ENCODE results near the gene RAB14. TPM values are rescaled to one million over a fixed set of nuclear protein-coding genes. Genes with fewer than 3 reads are reported as not detected.

RAB14 gene
- total RNA-seq, 1 donor from 2014 or later, result 54.9 TPM

- H3K27ac Mint-ChIP-seq, result no peak overlapping the region
- H3K4me3 Mint-ChIP-seq, result no peak overlapping the region
- H3K9me3 Mint-ChIP-seq, result no peaks in the 10 kb centered on the region
- no peaks in the 10 kb centered on the region for H3K4me1 Mint-ChIP-seq
- H3K36me3 Mint-ChIP-seq, result no peaks in the 10 kb centered on the region
- no peak for DNase-seq (ENCODE audit: low spot score in 2 of 2, unreplicated experiment in 2 of 2)
- TF ChIP-seq CTCF (IDR thresholded peaks at IDR 0.05; ENCODE audit: unreplicated experiment), result no peak
- H3K27me3 Mint-ChIP-seq (ENCODE audit: low read depth), result peaks cover 1% of the 10 kb centered on the region
These were observed 8.9 kb upstream of the RAB14 start for GRCh38 chr9:121210536-121210935.

GRCh38 chr9:121207371-121207940 is 5.8 kb upstream of the RAB14 start:
- H3K36me3 Mint-ChIP-seq, result no peaks in the 10 kb centered on the region
- no peak overlapping the region for H3K4me3 Mint-ChIP-seq
- no peaks in the 10 kb centered on the region for H3K9me3 Mint-ChIP-seq
- H3K4me1 Mint-ChIP-seq, result peaks cover under 1% of the 10 kb centered on the region
- no peak overlapping the region for H3K27ac Mint-ChIP-seq
- peaks cover 1% of the 10 kb centered on the region for H3K27me3 Mint-ChIP-seq (ENCODE audit: low read depth)
- no peak for TF ChIP-seq CTCF (IDR thresholded peaks at IDR 0.05; ENCODE audit: unreplicated experiment)
- no peak for DNase-seq (ENCODE audit: low spot score in 2 of 2, unreplicated experiment in 2 of 2)

- no peak for TF ChIP-seq CTCF (IDR thresholded peaks at IDR 0.05; ENCODE audit: unreplicated experiment)
- H3K36me3 Mint-ChIP-seq, result no peaks in the 10 kb centered on the region
- H3K27ac Mint-ChIP-seq, result no peak overlapping the region
- no peak overlapping the region for H3K4me3 Mint-ChIP-seq
- H3K27me3 Mint-ChIP-seq (ENCODE audit: low read depth), result peaks cover 1% of the 10 kb centered on the region
- no peak for DNase-seq (ENCODE audit: low spot score in 2 of 2, unreplicated experiment in 2 of 2)
- no peaks in the 10 kb centered on the region for H3K9me3 Mint-ChIP-seq
- H3K4me1 Mint-ChIP-seq, result peaks cover 7% of the 10 kb centered on the region
These were observed 5.1 kb upstream of the RAB14 start for GRCh38 chr9:121206516-121207370.

- Mint-ChIP-seq H3K4me3 (no peak overlapping the region), H3K36me3 (no peaks in the 10 kb centered on the region), H3K27me3 (ENCODE audit: low read depth) (peaks cover 1% of the 10 kb centered on the region), H3K27ac (no peak overlapping the region), H3K9me3 (no peaks in the 10 kb centered on the region), H3K4me1 (peaks cover 18% of the 10 kb centered on the region)
- DNase-seq (ENCODE audit: low spot score in 2 of 2, unreplicated experiment in 2 of 2), result no peak
- no peak for TF ChIP-seq CTCF (IDR thresholded peaks at IDR 0.05; ENCODE audit: unreplicated experiment)
These were observed 2.9 kb upstream of the RAB14 start for GRCh38 chr9:121204611-121205010.

GRCh38 chr9:121204121-121204520 is 2.5 kb upstream of the RAB14 start:
- no peak for TF ChIP-seq CTCF (IDR thresholded peaks at IDR 0.05; ENCODE audit: unreplicated experiment)
- Mint-ChIP-seq H3K4me1 (peaks cover 23% of the 10 kb centered on the region), H3K36me3 (no peaks in the 10 kb centered on the region), H3K9me3 (no peaks in the 10 kb centered on the region), H3K4me3 (no peak overlapping the region), H3K27ac (no peak overlapping the region), H3K27me3 (ENCODE audit: low read depth) (peaks cover 1% of the 10 kb centered on the region)
- no peak for DNase-seq (ENCODE audit: low spot score in 2 of 2, unreplicated experiment in 2 of 2)
